ENCODE data around the gene PNMA6F.
"Not testable (repeated sequence)": the region's sequence is repeated elsewhere in the genome, so short reads cannot be mapped to it uniquely, and the experiment has no call there.

PNMA6F gene

DNA sequence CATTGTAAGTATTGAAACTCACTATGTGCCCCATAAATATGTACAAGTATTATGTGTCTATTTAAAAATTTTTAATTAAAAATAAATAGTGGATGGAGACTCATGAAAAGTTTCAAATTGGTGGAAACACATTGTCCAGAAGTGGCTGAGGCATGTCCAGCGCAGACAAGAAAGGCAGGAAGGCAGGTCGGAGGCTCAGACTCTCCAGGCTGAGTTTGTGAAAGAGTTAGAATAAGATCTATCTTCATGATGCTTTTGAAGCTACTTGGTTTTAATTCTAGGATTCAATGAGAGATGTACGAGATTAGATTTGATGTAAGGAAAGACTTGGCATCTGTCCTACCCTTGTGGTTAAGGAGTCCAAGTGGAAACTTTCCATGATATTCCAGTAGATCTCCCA, 19.8 kb downstream of the PNMA6F start:
- no peak for DNase-seq (ENCODE audit: low spot score)

DNA sequence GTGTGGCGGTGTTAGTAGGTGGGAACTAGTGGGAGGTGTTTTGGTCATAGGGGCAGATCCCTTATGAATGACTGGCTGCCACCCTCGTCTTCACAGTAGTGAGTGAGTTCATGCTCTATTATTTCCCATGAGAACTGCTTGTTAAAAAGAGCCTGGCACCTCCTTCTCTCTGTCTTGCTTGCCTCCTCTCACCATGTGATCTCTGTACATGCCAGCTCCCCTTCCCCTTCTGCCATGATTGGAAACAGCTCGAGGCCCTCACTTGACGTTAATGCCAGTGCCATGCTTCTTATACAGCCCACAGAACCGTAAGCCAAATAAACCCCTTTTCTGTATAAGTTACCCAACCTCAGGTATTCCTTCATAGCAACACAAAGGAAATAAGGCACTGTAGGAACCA, 21.7 kb downstream of the PNMA6F start:
- TF ChIP-seq, protein P1, sequence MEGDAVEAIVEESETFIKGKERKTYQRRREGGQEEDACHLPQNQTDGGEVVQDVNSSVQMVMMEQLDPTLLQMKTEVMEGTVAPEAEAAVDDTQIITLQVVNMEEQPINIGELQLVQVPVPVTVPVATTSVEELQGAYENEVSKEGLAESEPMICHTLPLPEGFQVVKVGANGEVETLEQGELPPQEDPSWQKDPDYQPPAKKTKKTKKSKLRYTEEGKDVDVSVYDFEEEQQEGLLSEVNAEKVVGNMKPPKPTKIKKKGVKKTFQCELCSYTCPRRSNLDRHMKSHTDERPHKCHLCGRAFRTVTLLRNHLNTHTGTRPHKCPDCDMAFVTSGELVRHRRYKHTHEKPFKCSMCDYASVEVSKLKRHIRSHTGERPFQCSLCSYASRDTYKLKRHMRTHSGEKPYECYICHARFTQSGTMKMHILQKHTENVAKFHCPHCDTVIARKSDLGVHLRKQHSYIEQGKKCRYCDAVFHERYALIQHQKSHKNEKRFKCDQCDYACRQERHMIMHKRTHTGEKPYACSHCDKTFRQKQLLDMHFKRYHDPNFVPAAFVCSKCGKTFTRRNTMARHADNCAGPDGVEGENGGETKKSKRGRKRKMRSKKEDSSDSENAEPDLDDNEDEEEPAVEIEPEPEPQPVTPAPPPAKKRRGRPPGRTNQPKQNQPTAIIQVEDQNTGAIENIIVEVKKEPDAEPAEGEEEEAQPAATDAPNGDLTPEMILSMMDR (IDR thresholded peaks at IDR 0.05; ENCODE audit: extremely low read depth, missing control alignments) = no peak
- DNase-seq (ENCODE audit: low spot score) = no peak

More for the DNA sequence above, 19.8 kb downstream of the PNMA6F start:
- TF ChIP-seq, protein P1 (IDR thresholded peaks at IDR 0.05; ENCODE audit: extremely low read depth, missing control alignments) = no peak

DNA sequence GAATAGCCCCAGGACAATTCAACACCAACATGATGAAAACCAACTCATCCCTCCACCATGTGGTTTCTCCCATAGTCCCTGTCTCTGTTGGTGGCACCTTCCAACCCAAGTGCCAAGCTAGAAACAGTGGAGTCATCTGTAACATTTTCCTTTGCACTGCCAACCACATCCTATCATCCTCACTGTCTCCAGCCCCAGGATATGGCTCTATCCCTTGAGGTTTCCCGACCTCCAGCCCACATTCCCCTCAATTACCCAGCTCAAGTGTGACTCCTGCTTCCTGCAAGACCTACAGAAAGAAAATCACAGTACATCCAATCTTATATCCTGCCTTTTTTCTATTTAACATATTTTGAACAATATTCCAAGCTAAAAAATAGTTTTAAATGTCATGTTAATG, 24.2 kb downstream of the PNMA6F start:
- DNase-seq (ENCODE audit: low spot score) = no peak
- TF ChIP-seq, protein P1 (IDR thresholded peaks at IDR 0.05; ENCODE audit: extremely low read depth, missing control alignments) = no peak

DNA sequence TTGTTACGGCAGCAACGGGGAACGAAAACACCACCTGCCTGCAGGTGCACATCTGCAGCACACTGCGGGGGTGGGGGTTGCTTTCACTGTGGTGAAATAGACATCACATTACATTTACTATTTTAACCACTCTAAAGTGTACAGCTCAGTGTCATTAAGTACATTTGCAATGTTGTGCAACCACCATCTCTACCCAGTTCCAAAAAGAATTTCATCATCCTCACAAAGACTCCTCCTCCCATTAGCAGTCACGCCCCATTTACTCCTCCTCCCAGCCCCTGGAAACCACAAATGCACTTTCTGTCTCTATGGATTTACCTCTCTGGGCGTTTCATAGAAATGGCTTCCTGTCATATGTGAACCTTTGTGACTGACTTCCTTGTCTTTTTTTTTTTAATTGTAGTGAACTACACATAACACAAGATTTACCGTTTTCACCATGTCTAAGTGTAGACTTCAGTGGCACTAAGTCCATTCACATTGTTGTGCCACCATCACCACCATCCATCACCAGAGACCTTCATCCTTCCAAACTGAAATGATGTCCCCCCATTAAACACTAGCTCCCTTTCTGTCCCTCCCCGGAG, 28.0 kb downstream of the PNMA6F start:
- DNase-seq (ENCODE audit: low spot score) = not testable (repeated sequence)

DNA sequence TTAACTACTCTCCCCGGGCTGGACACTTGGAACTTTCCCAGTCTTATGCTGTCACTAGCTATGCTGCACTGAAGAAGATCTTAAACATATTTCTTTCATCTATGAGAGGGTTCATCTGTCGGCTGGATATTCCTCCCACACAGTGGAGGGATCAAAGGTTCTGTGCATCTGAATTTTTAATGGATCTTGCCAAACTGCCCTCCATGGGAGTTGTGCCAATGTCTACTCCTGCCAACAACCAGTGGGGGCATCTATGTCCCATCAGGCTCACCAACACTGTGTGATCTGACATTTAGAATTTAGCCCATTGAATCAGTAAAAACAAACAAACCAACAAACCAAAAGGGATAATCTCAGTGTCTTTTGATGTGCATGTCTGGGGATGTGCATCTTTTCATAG, 32.8 kb downstream of the PNMA6F start:
- not testable (repeated sequence) for DNase-seq (ENCODE audit: low spot score)

DNA sequence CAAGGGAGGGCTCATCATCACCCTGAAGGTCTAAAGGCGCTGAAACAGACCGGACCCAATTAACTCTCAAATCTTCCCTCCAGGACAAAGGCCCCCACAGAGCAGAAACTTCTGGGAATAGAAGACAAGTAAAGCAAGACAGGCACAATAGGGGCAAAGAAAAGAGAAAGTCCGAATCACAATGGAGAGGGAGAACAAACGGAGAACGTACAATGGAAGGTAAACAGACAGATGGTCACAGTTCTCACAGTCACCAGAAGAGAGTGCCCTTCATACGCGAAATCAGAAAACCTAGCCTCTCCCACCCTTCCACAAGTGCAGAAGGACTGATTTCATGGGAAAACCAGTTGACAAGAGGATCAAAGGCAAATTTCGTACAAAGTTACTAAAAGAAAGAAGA, 35.9 kb downstream of the PNMA6F start:
- not testable (repeated sequence) for DNase-seq (ENCODE audit: low spot score)

DNA sequence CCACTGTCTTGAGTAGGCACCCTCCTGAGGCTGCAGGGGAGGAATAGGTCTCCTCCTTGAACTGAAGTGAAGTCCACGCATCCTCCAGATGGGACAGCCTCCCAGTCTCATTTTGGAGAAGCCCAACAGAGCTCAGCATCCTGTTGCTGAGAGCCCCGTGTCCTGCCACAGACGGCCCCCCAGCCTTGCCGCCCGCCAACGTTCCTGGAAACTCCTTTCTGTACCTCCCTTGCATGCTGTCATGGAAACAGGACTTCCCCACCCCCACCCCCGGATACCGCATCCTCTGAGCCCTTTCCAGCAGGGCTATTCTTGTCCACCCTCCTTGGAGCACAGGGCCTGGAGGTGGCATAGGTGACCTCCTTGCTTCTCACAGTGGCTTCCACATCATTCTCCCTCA, 37.6 kb downstream of the PNMA6F start:
- DNase-seq (ENCODE audit: low spot score) = not testable (repeated sequence)

DNA sequence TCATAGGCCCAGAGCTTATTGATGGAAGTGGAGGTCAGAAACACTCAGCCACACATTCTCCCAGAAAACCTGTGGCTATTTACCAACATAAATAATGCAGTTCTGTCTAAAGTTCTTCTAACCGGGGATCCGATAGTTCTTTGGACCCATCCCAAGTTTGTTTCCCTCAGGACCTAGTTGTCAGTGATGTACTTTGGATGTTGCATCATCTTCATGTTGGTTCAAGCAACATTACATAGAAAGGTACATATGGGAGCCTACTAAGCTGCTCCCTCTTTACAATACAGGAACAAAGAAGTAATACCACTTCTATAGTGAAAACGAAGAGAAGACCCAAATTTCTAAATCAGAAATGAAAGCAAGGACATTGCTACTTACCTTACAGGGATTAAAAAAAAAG, 39.8 kb downstream of the PNMA6F start:
- not testable (repeated sequence) for DNase-seq (ENCODE audit: low spot score)

DNA sequence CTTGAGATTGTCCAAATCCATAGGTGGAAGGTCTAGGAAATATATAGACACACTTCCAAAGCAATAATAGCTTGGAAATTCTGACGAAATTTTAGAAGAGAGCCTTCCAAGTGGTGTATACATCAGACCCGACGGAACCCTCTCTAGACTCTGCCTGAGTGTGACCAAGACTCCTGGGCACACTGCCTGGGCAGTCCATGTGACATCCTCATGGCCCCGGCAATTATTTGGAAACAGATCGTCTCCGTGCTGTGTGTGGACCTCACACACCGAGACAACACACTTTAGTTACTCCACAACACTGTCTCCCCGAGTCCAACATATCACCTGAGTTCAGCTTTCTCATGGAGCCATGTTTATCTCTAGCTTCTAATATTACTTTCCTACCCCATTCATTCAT, 42.3 kb downstream of the PNMA6F start:
- DNase-seq (ENCODE audit: low spot score) = not testable (repeated sequence)

DNA sequence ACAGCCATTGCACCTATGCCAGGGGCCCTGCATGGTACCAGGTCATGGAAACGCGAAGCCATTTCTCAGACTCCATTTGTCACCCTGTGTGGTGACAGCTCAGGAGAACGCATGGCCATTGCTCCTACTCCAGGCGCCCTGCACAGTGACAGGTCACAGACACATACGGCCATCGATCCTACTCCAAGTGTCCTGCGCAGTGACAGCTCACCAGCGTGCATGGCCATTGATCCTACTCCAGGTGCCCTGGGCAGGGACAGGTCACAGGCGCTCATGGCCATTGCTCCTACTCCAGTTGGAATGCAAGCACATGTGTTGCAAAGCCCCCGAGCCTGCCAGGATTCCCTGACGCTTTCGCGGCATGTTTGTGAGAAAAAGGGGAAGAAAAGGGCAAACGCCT, 45.5 kb downstream of the PNMA6F start:
- not testable (repeated sequence) for DNase-seq (ENCODE audit: low spot score)

DNA sequence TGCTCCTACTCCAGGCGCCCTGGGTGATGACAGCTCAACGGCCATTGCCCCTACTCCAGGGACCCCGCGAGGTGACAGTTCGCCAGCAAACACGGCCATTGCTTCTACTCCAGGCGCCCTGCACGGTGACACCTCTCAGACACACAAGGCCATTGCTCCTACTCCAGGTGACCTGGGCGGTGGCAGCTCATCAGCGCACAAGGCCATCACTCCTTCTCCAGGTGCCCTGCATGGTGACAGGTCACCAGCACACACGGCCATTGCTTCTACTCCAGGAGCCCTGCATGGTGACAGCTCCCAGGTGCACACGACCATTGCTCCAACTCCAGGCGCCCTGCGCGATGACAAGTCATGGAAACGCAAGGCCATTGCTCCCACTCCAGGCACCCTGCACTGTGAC, 46.1 kb downstream of the PNMA6F start:
- DNase-seq (ENCODE audit: low spot score) = not testable (repeated sequence)

DNA sequence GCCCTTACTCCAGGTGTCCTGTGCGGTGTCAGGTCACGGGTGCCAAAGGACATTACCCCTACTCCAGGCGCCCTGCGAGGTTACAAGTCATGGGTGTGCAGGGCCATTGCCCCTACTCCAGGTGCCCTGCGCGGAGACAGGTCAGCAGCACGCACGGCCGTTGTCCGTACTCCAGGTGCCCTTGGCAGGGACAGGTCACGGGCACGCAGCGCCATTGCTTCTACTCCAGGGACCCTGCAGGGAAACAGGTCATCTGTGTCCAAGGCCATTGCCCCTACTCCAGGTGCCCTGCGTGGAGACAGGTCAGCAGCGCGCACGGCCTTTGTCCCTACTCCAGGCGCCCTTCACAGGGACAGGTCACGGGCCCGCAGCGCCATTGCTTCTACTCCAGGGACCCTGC, 49.0 kb downstream of the PNMA6F start:
- DNase-seq (ENCODE audit: low spot score) = not testable (repeated sequence)

DNA sequence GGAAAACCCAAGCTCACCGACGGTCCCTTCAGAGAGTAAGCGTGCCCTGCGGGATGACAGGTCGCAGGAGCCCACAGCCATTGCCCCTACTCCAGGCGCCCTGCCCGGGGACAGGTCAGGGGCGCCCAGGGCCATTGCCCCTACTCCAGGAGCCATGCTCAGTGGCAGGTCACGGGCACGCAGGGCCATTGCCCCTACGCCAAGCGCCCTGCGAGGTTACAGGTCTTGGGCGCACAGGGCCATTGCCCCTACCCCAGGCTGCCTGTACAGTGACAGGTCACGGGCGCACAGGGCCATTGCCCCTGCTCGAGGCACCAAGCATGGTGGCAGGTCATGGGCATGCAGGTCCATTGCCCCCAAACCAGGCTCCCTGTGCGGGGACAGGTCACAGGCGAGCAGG, 49.5 kb downstream of the PNMA6F start:
- DNase-seq (ENCODE audit: low spot score) = not testable (repeated sequence)
